Sigmoid colon (tissue), 4 donors: Measurements from ENCODE around the gene KLRB1.

ENCODE experiments used
- EP300 ChIP-seq, 4 donors: sonication (generic); formaldehyde crosslinking; IDR thresholded peaks; one replicate each; pipeline ENCODE4 v1.6.1; 2017; ENCODE audit warnings: antibody characterized with exemption in 4 of 4
- POLR2A ChIP-seq, 2 donors: fragments of 450-650 bp; IDR thresholded peaks; one replicate each; pipeline ENCODE4 v1.6.1; 2016; ENCODE audit warnings: antibody characterized with exemption in 2 of 2, mild to moderate bottlenecking in 2 of 2, moderate library complexity in 2 of 2
- POLR2AphosphoS5 ChIP-seq, 4 donors: sonication (generic); formaldehyde crosslinking; IDR thresholded peaks; one replicate each; pipeline ENCODE4 v1.6.1; 2017; ENCODE audit warnings: antibody characterized with exemption in 4 of 4
- TF ChIP-seq, protein P1 (sequence below), 4 experiments: fragments of 450-650 bp in 3 of 4; fragments of 200-600 bp in 1 of 4; IDR thresholded peaks; one replicate each; pipeline ENCODE4 v1.5.1; 2016 to 2019; ENCODE audit warnings: antibody characterized with exemption in 4 of 4, mild to moderate bottlenecking in 3 of 4, moderate library complexity in 2 of 4

GRCh38 chr12:9625019-9625418 lies 17.3 kb upstream of the KLRB1 start:
- TF ChIP-seq, protein P1, sequence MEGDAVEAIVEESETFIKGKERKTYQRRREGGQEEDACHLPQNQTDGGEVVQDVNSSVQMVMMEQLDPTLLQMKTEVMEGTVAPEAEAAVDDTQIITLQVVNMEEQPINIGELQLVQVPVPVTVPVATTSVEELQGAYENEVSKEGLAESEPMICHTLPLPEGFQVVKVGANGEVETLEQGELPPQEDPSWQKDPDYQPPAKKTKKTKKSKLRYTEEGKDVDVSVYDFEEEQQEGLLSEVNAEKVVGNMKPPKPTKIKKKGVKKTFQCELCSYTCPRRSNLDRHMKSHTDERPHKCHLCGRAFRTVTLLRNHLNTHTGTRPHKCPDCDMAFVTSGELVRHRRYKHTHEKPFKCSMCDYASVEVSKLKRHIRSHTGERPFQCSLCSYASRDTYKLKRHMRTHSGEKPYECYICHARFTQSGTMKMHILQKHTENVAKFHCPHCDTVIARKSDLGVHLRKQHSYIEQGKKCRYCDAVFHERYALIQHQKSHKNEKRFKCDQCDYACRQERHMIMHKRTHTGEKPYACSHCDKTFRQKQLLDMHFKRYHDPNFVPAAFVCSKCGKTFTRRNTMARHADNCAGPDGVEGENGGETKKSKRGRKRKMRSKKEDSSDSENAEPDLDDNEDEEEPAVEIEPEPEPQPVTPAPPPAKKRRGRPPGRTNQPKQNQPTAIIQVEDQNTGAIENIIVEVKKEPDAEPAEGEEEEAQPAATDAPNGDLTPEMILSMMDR (IDR thresholded peaks at IDR 0.05) = no peak
- TF ChIP-seq POLR2A (IDR thresholded peaks at IDR 0.05) (no peak), EP300 (IDR thresholded peaks at IDR 0.05) (no peak), POLR2AphosphoS5 (IDR thresholded peaks at IDR 0.05) (no peak)
